Sigmoid colon (tissue), 4 donors: ENCODE results near the gene GMPPA.
A peak's percentile ranks its signal among the peaks of the same experiment; 100 is the strongest.

Source experiments
- CTCF ChIP-seq, 4 experiments: fragments of 450-650 bp in 3 of 4; fragments of 200-600 bp in 1 of 4; IDR thresholded peaks; one replicate each; pipeline ENCODE4 v1.5.1; 2016 to 2019; ENCODE audit warnings: antibody characterized with exemption in 4 of 4, mild to moderate bottlenecking in 3 of 4, moderate library complexity in 2 of 4
- EP300 ChIP-seq, 4 donors: sonication (generic); formaldehyde crosslinking; IDR thresholded peaks; one replicate each; pipeline ENCODE4 v1.6.1; 2017; ENCODE audit warnings: antibody characterized with exemption in 4 of 4
- POLR2A ChIP-seq, 2 donors: fragments of 450-650 bp; IDR thresholded peaks; one replicate each; pipeline ENCODE4 v1.6.1; 2016; ENCODE audit warnings: antibody characterized with exemption in 2 of 2, mild to moderate bottlenecking in 2 of 2, moderate library complexity in 2 of 2
- POLR2AphosphoS5 ChIP-seq, 4 donors: sonication (generic); formaldehyde crosslinking; IDR thresholded peaks; one replicate each; pipeline ENCODE4 v1.6.1; 2017; ENCODE audit warnings: antibody characterized with exemption in 4 of 4

- TF ChIP-seq CTCF (IDR thresholded peaks at IDR 0.05) (no peak), POLR2A (IDR thresholded peaks at IDR 0.05) (no peak), POLR2AphosphoS5 (IDR thresholded peaks at IDR 0.05) (peak in 2 of 4 donors; percentile 33 to 45), EP300 (IDR thresholded peaks at IDR 0.05) (no peak)
These were observed 20.9 kb upstream of the GMPPA start for GRCh38 chr2:219477815-219478214.
